ENCODE measurements around the gene OTUD5. TPM values are rescaled to one million over a fixed set of nuclear protein-coding genes. Genes with fewer than 3 reads are reported as not detected.
"Not testable (repeated sequence)": the region's sequence is repeated elsewhere in the genome, so short reads cannot be mapped to it uniquely, and the experiment has no call there.

OTUD5 gene
- total and polyA plus RNA-seq, 3 donors from 2014 or later = 36.2 to 77.1 (median 74.3) TPM

GRCh38 chrX:48981178-48981577 lies 23.8 kb upstream of the OTUD5 start:
- Histone ChIP-seq H3K27me3 (no peaks in the 10 kb centered on the region), H3K9me3 (no peaks in the 10 kb centered on the region), H3K4me3 (no peak overlapping the region), H3K27ac (no peak overlapping the region), H3K4me1 (no peaks in the 10 kb centered on the region), H3K36me3 (ENCODE audit: low read depth, missing control alignments) (no peaks in the 10 kb centered on the region)
- intact Hi-C loops (cut with DNase I; ENCODE audit: low total_unique reads) = no loop called here
- no peak for TF ChIP-seq POLR2A (IDR thresholded peaks at IDR 0.05)
- TF ChIP-seq CTCF (IDR thresholded peaks at IDR 0.05) = no peak
- WGBS, 2 donors = 60 to 71% methylated on average over 5 to 7 of the region's 10 CpGs
- no peak for DNase-seq

- H3K27ac ChIP-seq; H3K9me3 ChIP-seq; intact Hi-C loops (cut with DNase I; ENCODE audit: low total_unique reads); H3K4me1 ChIP-seq; H3K36me3 ChIP-seq (ENCODE audit: low read depth, missing control alignments); H3K27me3 ChIP-seq; H3K4me3 ChIP-seq; DNase-seq: not testable (repeated sequence)
- WGBS, 2 donors = 61 to 65% methylated on average over 2 to 10 of the region's 10 CpGs
Measured at GRCh38 chrX:48980341-48980740, 22.9 kb upstream of the OTUD5 start.

GRCh38 chrX:48978226-48978625 lies 20.8 kb upstream of the OTUD5 start:
- no peak for TF ChIP-seq POLR2A (IDR thresholded peaks at IDR 0.05)
- intact Hi-C loops (cut with DNase I; ENCODE audit: low total_unique reads) = no loop called here

GRCh38 chrX:48976086-48976485 lies 18.7 kb upstream of the OTUD5 start:
- no peaks in the 10 kb centered on the region for H3K36me3 ChIP-seq (ENCODE audit: low read depth, missing control alignments)

More at GRCh38 chrX:48978226-48978625, 20.8 kb upstream of the OTUD5 start:
- WGBS, 2 donors = 97 to 100% methylated on average over 1 to 5 of the region's 5 CpGs
- Histone ChIP-seq H3K36me3 (ENCODE audit: low read depth, missing control alignments) (no peaks in the 10 kb centered on the region), H3K27ac (no peak overlapping the region), H3K27me3 (no peaks in the 10 kb centered on the region), H3K4me3 (no peak overlapping the region), H3K4me1 (no peaks in the 10 kb centered on the region), H3K9me3 (no peaks in the 10 kb centered on the region)
- no peak for DNase-seq

GRCh38 chrX:48975541-48975940 lies 18.1 kb upstream of the OTUD5 start:
- H3K4me1 ChIP-seq = no peaks in the 10 kb centered on the region
- no peak overlapping the region for H3K4me3 ChIP-seq
- DNase-seq = no peak
- intact Hi-C loops (cut with DNase I; ENCODE audit: low total_unique reads) = no loop called here
- H3K36me3 ChIP-seq (ENCODE audit: low read depth, missing control alignments) = no peaks in the 10 kb centered on the region
- H3K27ac ChIP-seq = no peak overlapping the region
- 86 to 97% methylated on average over 4 to 5 of the region's 5 CpGs for WGBS, 2 donors
- TF ChIP-seq CTCF (IDR thresholded peaks at IDR 0.05) (no peak), POLR2A (IDR thresholded peaks at IDR 0.05) (no peak)
- no peaks in the 10 kb centered on the region for H3K9me3 ChIP-seq
- no peaks in the 10 kb centered on the region for H3K27me3 ChIP-seq

More at GRCh38 chrX:48976086-48976485, 18.7 kb upstream of the OTUD5 start:
- Histone ChIP-seq H3K4me3 (no peak overlapping the region), H3K27ac (no peak overlapping the region), H3K9me3 (no peaks in the 10 kb centered on the region), H3K27me3 (no peaks in the 10 kb centered on the region), H3K4me1 (no peaks in the 10 kb centered on the region)
- no peak for DNase-seq
- WGBS, 2 donors = 62 to 64% methylated on average over 4 of the region's 6 CpGs
- intact Hi-C loops (cut with DNase I; ENCODE audit: low total_unique reads) = no loop called here
- TF ChIP-seq CTCF (IDR thresholded peaks at IDR 0.05) (no peak), POLR2A (IDR thresholded peaks at IDR 0.05) (no peak)

- no peaks in the 10 kb centered on the region for H3K27me3 ChIP-seq
- TF ChIP-seq POLR2A (IDR thresholded peaks at IDR 0.05) (no peak), CTCF (IDR thresholded peaks at IDR 0.05) (no peak)
- DNase-seq = no peak
- H3K4me3 ChIP-seq = no peak overlapping the region
- H3K36me3 ChIP-seq (ENCODE audit: low read depth, missing control alignments) = no peaks in the 10 kb centered on the region
- no peaks in the 10 kb centered on the region for H3K4me1 ChIP-seq
- H3K9me3 ChIP-seq = no peaks in the 10 kb centered on the region
- 81 to 96% methylated on average over 3 to 7 of the region's 7 CpGs for WGBS, 2 donors
- intact Hi-C loops (cut with DNase I; ENCODE audit: low total_unique reads) = no loop called here
- no peak overlapping the region for H3K27ac ChIP-seq
Measured at GRCh38 chrX:48975041-48975440, 17.6 kb upstream of the OTUD5 start.

Measured in testis (tissue), 3 donors.